Left colon (tissue), 2 donors: ENCODE measurements around the gene HSDL1. TPM values are rescaled to one million over a fixed set of nuclear protein-coding genes. Genes with fewer than 3 reads are reported as not detected.

Experiments used
- ATAC-seq: fragments of 200-7000 bp; cut with Tn5 transposase; one replicate; pipeline ENCODE4 v1.9.1; 2020; ENCODE audit warnings: mild to moderate bottlenecking, moderate library complexity
- DNase-seq, 2 donors: peaks; one replicate each; pipeline ENCODE4 v3.0.0-alpha.2; 2020
- intact Hi-C, 2 donors: fragments of 100-400 bp; cut with DNase I in 1 of 2; cut with micrococcal nuclease in 1 of 2; formaldehyde crosslinking; loops; one replicate each; pipeline versions ENCODE4 v1.11.2 to v1.14.0; 2022; cut with DNase I, micrococcal nuclease
- total RNA-seq, 2 donors: library from RNA; stranded (reverse); fragmentation: NEBNext Ultra II Directional; extraction: Animal tissue kit (Norgen Biotek cat#: 25700); gene quantifications; one replicate each; pipeline ENCODE4 v1.2.1, GENCODE V29; 2021
- donor health status: DM: no; HTN: no; CAD: no.
- donor health status: DM: yes; HTN: yes; CAD: no.

The HSDL1 gene
- total RNA-seq, 2 donors from 2014 or later, result 11.5 to 13.2 TPM

- intact Hi-C loops, result loop anchor here in 1 of 2 donors (10.0 kb wide), 1 partner anchor 96 kb away; the partner anchor contains the start of gene TAF1C
- DNase-seq (peak; percentile 69 to 77), ATAC-seq (peak; percentile 70)
These were observed 56.1 kb downstream of the HSDL1 start for GRCh38 chr16:84088695-84089395.

GRCh38 chr16:84087466-84088151, 57.4 kb downstream of the HSDL1 start:
- ATAC-seq (no peak), DNase-seq (no peak)
- intact Hi-C loops, result loop anchor here in 1 of 2 donors (10.0 kb wide), 1 partner anchor 97 kb away; the partner anchor contains the start of gene TAF1C

- DNase-seq (no peak), ATAC-seq (no peak)
- intact Hi-C loops, result loop anchor here in 1 of 2 donors (10.0 kb wide), 1 partner anchor 98 kb away; the partner anchor contains the start of gene TAF1C
These were observed 58.0 kb downstream of the HSDL1 start for GRCh38 chr16:84087001-84087400.

- ATAC-seq (no peak), DNase-seq (no peak)
- intact Hi-C loops, result loop anchor here in 1 of 2 donors (10.0 kb wide), 1 partner anchor 98 kb away; the partner anchor contains the start of gene TAF1C
These were observed 58.6 kb downstream of the HSDL1 start for GRCh38 chr16:84086341-84086740.

- ATAC-seq (no peak), DNase-seq (no peak)
- intact Hi-C loops, result loop anchor here in 1 of 2 donors (10.0 kb wide), 1 partner anchor 99 kb away; the partner anchor contains the start of gene TAF1C
These were observed 59.2 kb downstream of the HSDL1 start for GRCh38 chr16:84085773-84086172.

- intact Hi-C loops, result loop anchor here in 1 of 2 donors (10.0 kb wide), 1 partner anchor 100 kb away; the partner anchor contains the start of gene TAF1C
- DNase-seq (no peak), ATAC-seq (no peak)
These were observed 59.7 kb downstream of the HSDL1 start for GRCh38 chr16:84085271-84085667.

GRCh38 chr16:84084570-84085270, 60.3 kb downstream of the HSDL1 start:
- intact Hi-C loops, result loop anchor here in 1 of 2 donors (10.0 kb wide), 1 partner anchor 100 kb away; the partner anchor contains the start of gene TAF1C
- DNase-seq (peak; percentile 67 to 83), ATAC-seq (peak; percentile 87)

- intact Hi-C loops, result loop anchor here in 1 of 2 donors (10.0 kb wide), 1 partner anchor 102 kb away; the partner anchor contains the start of gene TAF1C
- no peak for DNase-seq
- no peak for ATAC-seq
These were observed 62.0 kb downstream of the HSDL1 start for GRCh38 chr16:84082835-84083569.

GRCh38 chr16:84082110-84082509, 62.9 kb downstream of the HSDL1 start:
- DNase-seq (no peak), ATAC-seq (no peak)
- intact Hi-C loops, result loop anchor here in 1 of 2 donors (10.0 kb wide), 1 partner anchor 103 kb away; the partner anchor contains the start of gene TAF1C

GRCh38 chr16:84081446-84081989, 63.5 kb downstream of the HSDL1 start:
- DNase-seq (no peak), ATAC-seq (no peak)
- intact Hi-C loops, result loop anchor here in 1 of 2 donors (10.0 kb wide), 1 partner anchor 103 kb away; the partner anchor contains the start of gene TAF1C

- DNase-seq, result no peak
- ATAC-seq, result no peak
- intact Hi-C loops, result loop anchor here in 1 of 2 donors (10.0 kb wide), 1 partner anchor 104 kb away; the partner anchor contains the start of gene TAF1C
These were observed 64.2 kb downstream of the HSDL1 start for GRCh38 chr16:84080813-84081212.

GRCh38 chr16:84080378-84080777, 64.6 kb downstream of the HSDL1 start:
- DNase-seq, result no peak
- intact Hi-C loops, result loop anchor here in 1 of 2 donors (10.0 kb wide), 1 partner anchor 104 kb away; the partner anchor contains the start of gene TAF1C
- no peak for ATAC-seq

- ATAC-seq (no peak), DNase-seq (no peak)
- intact Hi-C loops, result loop anchor here in 1 of 2 donors (10.0 kb wide), 1 partner anchor 105 kb away; the partner anchor contains the start of gene TAF1C
These were observed 65.3 kb downstream of the HSDL1 start for GRCh38 chr16:84079664-84080063.

GRCh38 chr16:84075376-84075775, 69.6 kb downstream of the HSDL1 start:
- no peak for ATAC-seq
- no peak for DNase-seq
- intact Hi-C loops, result no loop called here

- no peak for DNase-seq
- intact Hi-C loops, result no loop called here
- ATAC-seq, result no peak
These were observed 70.3 kb downstream of the HSDL1 start for GRCh38 chr16:84074721-84075120.
